K562 (cell line): Measurements from ENCODE around the gene LRP4. TPM values are rescaled to one million over a fixed set of nuclear protein-coding genes. Genes with fewer than 3 reads are reported as not detected.

Source experiments
- ETV1 ChIP-seq: fragments of 450-650 bp; conservative IDR thresholded peaks from 2 replicates; pipeline ENCODE4 v1.6.1; 2016; ENCODE audit warnings: missing genetic modification characterization, control low read depth, low read depth, missing compliant biosample characterization
- RBM15 ChIP-seq: fragments of 200-400 bp; formaldehyde crosslinking; IDR thresholded peaks from 2 replicates; pipeline ENCODE4 v1.6.1; 2018; ENCODE audit warnings: mild to moderate bottlenecking, low read length, moderate library complexity; ENCODE audit not compliant: insufficient read depth
- ZNF316 ChIP-seq: fragments of 450-650 bp; IDR thresholded peaks from 2 replicates; pipeline ENCODE4 v1.6.1; 2016
- polyA plus RNA-seq, 8 experiments: library from polyadenylated mRNA; depleted of rRNA in 4 of 8; stranded (reverse) in 5 of 8; unstranded in 3 of 8; fragments of >200 nt; fragmentation: Nextera tagmentation in 2 of 8; fragmentation: Illumina TruSeq in 1 of 8; extraction: Ambion mirVana in 2 of 8; extraction: Trizol in 1 of 8; gene quantifications; 2 replicates each; pipeline versions ENCODE4 v1.2.1 to v1.2.3, GENCODE V29; 2011 to 2014; ENCODE audit warnings: inconsistent platforms in 1 of 8, missing spikeins in 1 of 8
- total RNA-seq, 7 experiments: library from RNA; depleted of rRNA in 6 of 7; stranded (reverse); fragments of >200 nt in 6 of 7; fragmentation: Illumina TruSeq in 2 of 7; extraction: Trizol in 2 of 7; gene quantifications; 2 replicates each; pipeline versions ENCODE4 v1.2.1 to v1.2.3, GENCODE V29; 2011 to 2021; ENCODE audit warnings: low replicate concordance in 1 of 7
- TF ChIP-seq, protein P1 (sequence below): fragments of 450-650 bp; IDR thresholded peaks from 2 replicates; pipeline ENCODE4 v1.6.1; 2016; ENCODE audit warnings: mild to moderate bottlenecking, moderate library complexity
- TF ChIP-seq, protein P2 (sequence below): fragments of 250-450 bp; sonication (Bioruptor Pico); IDR thresholded peaks from 2 replicates; pipeline ENCODE4 v1.8.0; 2021; ENCODE audit warnings: mild to moderate bottlenecking, moderate library complexity

LRP4 gene
- total and polyA plus RNA-seq, 9 of the 15 experiments (the other 6 are each of a cell fraction or from before 2014, with no cell fraction given): 0.04 to 0.54 (median 0.10) TPM

DNA sequence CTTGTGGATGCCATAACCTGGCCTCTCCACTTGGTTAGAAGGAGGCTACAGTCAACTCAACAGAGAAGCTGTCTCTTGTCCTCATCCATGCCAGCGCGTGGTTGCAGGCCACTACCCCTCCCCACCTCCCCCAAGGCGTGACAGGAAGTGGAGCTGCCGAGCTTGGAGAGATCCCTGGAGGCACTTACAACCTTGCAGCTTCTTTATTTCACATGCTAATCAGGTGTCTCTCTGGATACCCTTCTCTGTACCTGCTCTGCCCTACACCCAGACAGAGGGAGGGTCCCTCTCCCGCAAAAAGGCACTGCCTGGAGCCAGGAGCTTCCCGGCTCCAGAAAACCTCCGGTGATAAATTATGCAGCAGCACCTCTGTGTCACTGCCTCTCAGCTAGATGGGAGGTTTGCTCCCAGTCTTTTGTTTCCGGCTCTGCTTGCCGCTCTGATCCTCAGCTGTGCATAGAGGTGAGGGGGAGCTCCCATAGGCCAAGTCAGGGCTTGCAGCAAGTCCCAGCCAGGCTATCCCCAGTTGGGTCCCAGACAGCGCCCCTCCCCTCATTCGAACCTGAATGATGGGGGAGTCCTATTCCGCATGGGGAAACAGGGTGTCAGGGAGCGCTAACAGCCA lies 5.7 kb downstream of the LRP4 start (continued):
- TF ChIP-seq, protein P1, sequence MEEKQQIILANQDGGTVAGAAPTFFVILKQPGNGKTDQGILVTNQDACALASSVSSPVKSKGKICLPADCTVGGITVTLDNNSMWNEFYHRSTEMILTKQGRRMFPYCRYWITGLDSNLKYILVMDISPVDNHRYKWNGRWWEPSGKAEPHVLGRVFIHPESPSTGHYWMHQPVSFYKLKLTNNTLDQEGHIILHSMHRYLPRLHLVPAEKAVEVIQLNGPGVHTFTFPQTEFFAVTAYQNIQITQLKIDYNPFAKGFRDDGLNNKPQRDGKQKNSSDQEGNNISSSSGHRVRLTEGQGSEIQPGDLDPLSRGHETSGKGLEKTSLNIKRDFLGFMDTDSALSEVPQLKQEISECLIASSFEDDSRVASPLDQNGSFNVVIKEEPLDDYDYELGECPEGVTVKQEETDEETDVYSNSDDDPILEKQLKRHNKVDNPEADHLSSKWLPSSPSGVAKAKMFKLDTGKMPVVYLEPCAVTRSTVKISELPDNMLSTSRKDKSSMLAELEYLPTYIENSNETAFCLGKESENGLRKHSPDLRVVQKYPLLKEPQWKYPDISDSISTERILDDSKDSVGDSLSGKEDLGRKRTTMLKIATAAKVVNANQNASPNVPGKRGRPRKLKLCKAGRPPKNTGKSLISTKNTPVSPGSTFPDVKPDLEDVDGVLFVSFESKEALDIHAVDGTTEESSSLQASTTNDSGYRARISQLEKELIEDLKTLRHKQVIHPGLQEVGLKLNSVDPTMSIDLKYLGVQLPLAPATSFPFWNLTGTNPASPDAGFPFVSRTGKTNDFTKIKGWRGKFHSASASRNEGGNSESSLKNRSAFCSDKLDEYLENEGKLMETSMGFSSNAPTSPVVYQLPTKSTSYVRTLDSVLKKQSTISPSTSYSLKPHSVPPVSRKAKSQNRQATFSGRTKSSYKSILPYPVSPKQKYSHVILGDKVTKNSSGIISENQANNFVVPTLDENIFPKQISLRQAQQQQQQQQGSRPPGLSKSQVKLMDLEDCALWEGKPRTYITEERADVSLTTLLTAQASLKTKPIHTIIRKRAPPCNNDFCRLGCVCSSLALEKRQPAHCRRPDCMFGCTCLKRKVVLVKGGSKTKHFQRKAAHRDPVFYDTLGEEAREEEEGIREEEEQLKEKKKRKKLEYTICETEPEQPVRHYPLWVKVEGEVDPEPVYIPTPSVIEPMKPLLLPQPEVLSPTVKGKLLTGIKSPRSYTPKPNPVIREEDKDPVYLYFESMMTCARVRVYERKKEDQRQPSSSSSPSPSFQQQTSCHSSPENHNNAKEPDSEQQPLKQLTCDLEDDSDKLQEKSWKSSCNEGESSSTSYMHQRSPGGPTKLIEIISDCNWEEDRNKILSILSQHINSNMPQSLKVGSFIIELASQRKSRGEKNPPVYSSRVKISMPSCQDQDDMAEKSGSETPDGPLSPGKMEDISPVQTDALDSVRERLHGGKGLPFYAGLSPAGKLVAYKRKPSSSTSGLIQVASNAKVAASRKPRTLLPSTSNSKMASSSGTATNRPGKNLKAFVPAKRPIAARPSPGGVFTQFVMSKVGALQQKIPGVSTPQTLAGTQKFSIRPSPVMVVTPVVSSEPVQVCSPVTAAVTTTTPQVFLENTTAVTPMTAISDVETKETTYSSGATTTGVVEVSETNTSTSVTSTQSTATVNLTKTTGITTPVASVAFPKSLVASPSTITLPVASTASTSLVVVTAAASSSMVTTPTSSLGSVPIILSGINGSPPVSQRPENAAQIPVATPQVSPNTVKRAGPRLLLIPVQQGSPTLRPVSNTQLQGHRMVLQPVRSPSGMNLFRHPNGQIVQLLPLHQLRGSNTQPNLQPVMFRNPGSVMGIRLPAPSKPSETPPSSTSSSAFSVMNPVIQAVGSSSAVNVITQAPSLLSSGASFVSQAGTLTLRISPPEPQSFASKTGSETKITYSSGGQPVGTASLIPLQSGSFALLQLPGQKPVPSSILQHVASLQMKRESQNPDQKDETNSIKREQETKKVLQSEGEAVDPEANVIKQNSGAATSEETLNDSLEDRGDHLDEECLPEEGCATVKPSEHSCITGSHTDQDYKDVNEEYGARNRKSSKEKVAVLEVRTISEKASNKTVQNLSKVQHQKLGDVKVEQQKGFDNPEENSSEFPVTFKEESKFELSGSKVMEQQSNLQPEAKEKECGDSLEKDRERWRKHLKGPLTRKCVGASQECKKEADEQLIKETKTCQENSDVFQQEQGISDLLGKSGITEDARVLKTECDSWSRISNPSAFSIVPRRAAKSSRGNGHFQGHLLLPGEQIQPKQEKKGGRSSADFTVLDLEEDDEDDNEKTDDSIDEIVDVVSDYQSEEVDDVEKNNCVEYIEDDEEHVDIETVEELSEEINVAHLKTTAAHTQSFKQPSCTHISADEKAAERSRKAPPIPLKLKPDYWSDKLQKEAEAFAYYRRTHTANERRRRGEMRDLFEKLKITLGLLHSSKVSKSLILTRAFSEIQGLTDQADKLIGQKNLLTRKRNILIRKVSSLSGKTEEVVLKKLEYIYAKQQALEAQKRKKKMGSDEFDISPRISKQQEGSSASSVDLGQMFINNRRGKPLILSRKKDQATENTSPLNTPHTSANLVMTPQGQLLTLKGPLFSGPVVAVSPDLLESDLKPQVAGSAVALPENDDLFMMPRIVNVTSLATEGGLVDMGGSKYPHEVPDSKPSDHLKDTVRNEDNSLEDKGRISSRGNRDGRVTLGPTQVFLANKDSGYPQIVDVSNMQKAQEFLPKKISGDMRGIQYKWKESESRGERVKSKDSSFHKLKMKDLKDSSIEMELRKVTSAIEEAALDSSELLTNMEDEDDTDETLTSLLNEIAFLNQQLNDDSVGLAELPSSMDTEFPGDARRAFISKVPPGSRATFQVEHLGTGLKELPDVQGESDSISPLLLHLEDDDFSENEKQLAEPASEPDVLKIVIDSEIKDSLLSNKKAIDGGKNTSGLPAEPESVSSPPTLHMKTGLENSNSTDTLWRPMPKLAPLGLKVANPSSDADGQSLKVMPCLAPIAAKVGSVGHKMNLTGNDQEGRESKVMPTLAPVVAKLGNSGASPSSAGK: peak; percentile 43; the same call in 1 of the 2 replicates
- no peak for TF ChIP-seq RBM15
- TF ChIP-seq, protein P2, sequence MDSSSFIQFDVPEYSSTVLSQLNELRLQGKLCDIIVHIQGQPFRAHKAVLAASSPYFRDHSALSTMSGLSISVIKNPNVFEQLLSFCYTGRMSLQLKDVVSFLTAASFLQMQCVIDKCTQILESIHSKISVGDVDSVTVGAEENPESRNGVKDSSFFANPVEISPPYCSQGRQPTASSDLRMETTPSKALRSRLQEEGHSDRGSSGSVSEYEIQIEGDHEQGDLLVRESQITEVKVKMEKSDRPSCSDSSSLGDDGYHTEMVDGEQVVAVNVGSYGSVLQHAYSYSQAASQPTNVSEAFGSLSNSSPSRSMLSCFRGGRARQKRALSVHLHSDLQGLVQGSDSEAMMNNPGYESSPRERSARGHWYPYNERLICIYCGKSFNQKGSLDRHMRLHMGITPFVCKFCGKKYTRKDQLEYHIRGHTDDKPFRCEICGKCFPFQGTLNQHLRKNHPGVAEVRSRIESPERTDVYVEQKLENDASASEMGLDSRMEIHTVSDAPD (CRISPR knock-in tag): no peak
- TF ChIP-seq ZNF316: no peak
- 0 out of 2 replicates have a peak, but pooled peaks have one; percentile 44 for TF ChIP-seq ETV1
- TF ChIP-seq, all 486 proteins: peak for 11
